Measurements from ENCODE around the gene SPATS2. TPM values are rescaled to one million over a fixed set of nuclear protein-coding genes. Genes with fewer than 3 reads are reported as not detected.
A peak's percentile ranks its signal among the peaks of the same experiment; 100 is the strongest.

Gene SPATS2
- total and polyA plus RNA-seq, 2 donors (not counting 1 experiment from before 2014, with no cell fraction given), result 11.3 to 21.5 TPM

- no peak overlapping the region for H3K27ac Mint-ChIP-seq
- H3K27me3 Mint-ChIP-seq, result peaks cover 38% of the 10 kb centered on the region
- peak overlapping the region; percentile 29 for H3K4me3 Mint-ChIP-seq
- ATAC-seq (ENCODE audit: low read depth) (no peak), DNase-seq (peak; percentile 37)
- Histone ChIP-seq H3K9ac (ENCODE audit: low read length) (no peak overlapping the region), H2AFZ (ENCODE audit: insufficient read depth, low read depth, low read length, poor library complexity, severe bottlenecking) (no peak overlapping the region), H3K4me2 (replicated peaks; ENCODE audit: low read depth, low read length, poor library complexity, severe bottlenecking) (no peak overlapping the region), H3K27ac (ENCODE audit: low read length in 2 of 2) (no peak overlapping the region), H3K79me2 (ENCODE audit: control insufficient read depth, insufficient read depth, low read length) (no peaks in the 10 kb centered on the region), H3K4me1 (ENCODE audit: control insufficient read depth in 2 of 2, insufficient read depth in 2 of 2, low read length in 2 of 2) (peaks cover 19 to 23% of the 10 kb centered on the region in 2 donors), H3K4me3 (ENCODE audit: control extremely low read depth in 1 of 5, extremely low read depth in 1 of 5, insufficient read depth in 1 of 5, low read depth in 2 of 5, low read length in 4 of 5) (no peak overlapping the region), H4K20me1 (ENCODE audit: control insufficient read depth, insufficient read depth, low read length, poor library complexity, severe bottlenecking) (no peaks in the 10 kb centered on the region), H3K9me3 (ENCODE audit: control extremely low read depth in 1 of 3, control insufficient read depth in 2 of 3, insufficient read depth in 1 of 3, low read length in 2 of 3) (peaks cover 0 to 22% (median 0%) of the 10 kb centered on the region in 3 donors), H3K36me3 (replicated peaks in 1 of 2; ENCODE audit: control extremely low read depth in 1 of 2, control insufficient read depth in 1 of 2, extremely low read depth in 1 of 2, insufficient read depth in 2 of 2, low read length in 1 of 2) (no peaks in the 10 kb centered on the region), H3K27me3 (replicated peaks in 1 of 4; ENCODE audit: control extremely low read depth in 1 of 4, control insufficient read depth in 3 of 4, insufficient read depth in 4 of 4, low read length in 3 of 4) (peaks cover 0 to 51% (median 32%) of the 10 kb centered on the region in 4 experiments)
- peaks cover 19% of the 10 kb centered on the region for H3K4me1 Mint-ChIP-seq
- ChIA-PET POLR2A (interaction anchor here (0.9 to 1.2 kb wide), 2 partner anchors 9 to 11 kb away, joined by 3 read pairs; partner anchors contain the start of gene TROAP), CTCF (interaction anchor here (0.7 to 8.5 kb wide), 14 partner anchors 9 to 281 kb away, joined by 3 to 95 read pairs (median 10); partner anchors contain the start of genes DNAJC22, PRPH and TROAP)
- no peaks in the 10 kb centered on the region for H3K9me3 Mint-ChIP-seq (ENCODE audit: insufficient read depth)
- intact Hi-C loops (cut with micrococcal nuclease), result no loop called here
- WGBS (ENCODE audit: insufficient coverage), result 77% methylated on average over 11 of the region's 11 CpGs
- TF ChIP-seq EZH2 (IDR thresholded peaks at IDR 0.05; ENCODE audit: borderline replicate concordance, insufficient read depth, low read depth, low read length, poor library complexity, severe bottlenecking), result no peak
- peak; percentile 45 for TF ChIP-seq CTCF (IDR thresholded peaks at IDR 0.05)
These were observed 35.7 kb upstream of the SPATS2 start for GRCh38 chr12:49331380-49332222.

GRCh38 chr12:49332441-49332861 is 34.8 kb upstream of the SPATS2 start:
- ChIA-PET CTCF (interaction anchor here (1.0 to 8.5 kb wide), 10 partner anchors 10 to 221 kb away, joined by 3 to 95 read pairs (median 12); partner anchors contain the start of genes DNAJC22, PRPH and TROAP), POLR2A (no interaction called here)
- peak; percentile 14 for DNase-seq
- Histone ChIP-seq H3K79me2 (ENCODE audit: control insufficient read depth, insufficient read depth, low read length) (no peaks in the 10 kb centered on the region), H3K9me3 (ENCODE audit: control extremely low read depth in 1 of 3, control insufficient read depth in 2 of 3, insufficient read depth in 1 of 3, low read length in 2 of 3) (peaks cover 0 to 25% (median 0%) of the 10 kb centered on the region in 3 donors), H3K4me3 (ENCODE audit: control extremely low read depth in 1 of 5, extremely low read depth in 1 of 5, insufficient read depth in 1 of 5, low read depth in 2 of 5, low read length in 4 of 5) (no peak overlapping the region), H3K27me3 (replicated peaks in 1 of 4; ENCODE audit: control extremely low read depth in 1 of 4, control insufficient read depth in 3 of 4, insufficient read depth in 4 of 4, low read length in 3 of 4) (peaks cover 0 to 58% (median 39%) of the 10 kb centered on the region in 4 experiments), H3K36me3 (replicated peaks in 1 of 2; ENCODE audit: control extremely low read depth in 1 of 2, control insufficient read depth in 1 of 2, extremely low read depth in 1 of 2, insufficient read depth in 2 of 2, low read length in 1 of 2) (no peaks in the 10 kb centered on the region), H3K4me1 (ENCODE audit: control insufficient read depth in 2 of 2, insufficient read depth in 2 of 2, low read length in 2 of 2) (peaks cover 27 to 31% of the 10 kb centered on the region in 2 donors), H2AFZ (ENCODE audit: insufficient read depth, low read depth, low read length, poor library complexity, severe bottlenecking) (no peak overlapping the region), H3K9ac (ENCODE audit: low read length) (no peak overlapping the region), H3K4me2 (replicated peaks; ENCODE audit: low read depth, low read length, poor library complexity, severe bottlenecking) (peak overlapping the region; percentile 69), H4K20me1 (ENCODE audit: control insufficient read depth, insufficient read depth, low read length, poor library complexity, severe bottlenecking) (no peaks in the 10 kb centered on the region), H3K27ac (ENCODE audit: low read length in 2 of 2) (no peak overlapping the region)
- intact Hi-C loops (cut with micrococcal nuclease), result no loop called here
- Mint-ChIP-seq H3K4me1 (peaks cover 26% of the 10 kb centered on the region), H3K9me3 (ENCODE audit: insufficient read depth) (no peaks in the 10 kb centered on the region), H3K27ac (no peak overlapping the region), H3K27me3 (peaks cover 46% of the 10 kb centered on the region), H3K4me3 (peak overlapping the region; percentile 83)
- ATAC-seq (ENCODE audit: low read depth), result no peak
- WGBS (ENCODE audit: insufficient coverage), result 68% methylated on average over 16 of the region's 17 CpGs
- TF ChIP-seq EZH2 (IDR thresholded peaks at IDR 0.05; ENCODE audit: borderline replicate concordance, insufficient read depth, low read depth, low read length, poor library complexity, severe bottlenecking) (no peak), CTCF (IDR thresholded peaks at IDR 0.05) (no peak)
